NCI-H146 treated with DMSO at 0.1 percent for 48 hours (cell line): ENCODE measurements around the gene DENND4C.
"Not testable (repeated sequence)": the region's sequence is repeated elsewhere in the genome, so short reads cannot be mapped to it uniquely, and the experiment has no call there.

Experiments used
- DNase-seq: peaks from one replicate; lab custom pipeline; 2025; ENCODE audit not compliant: unreplicated experiment; lab: John Stamatoyannopoulos, UW

The DENND4C gene

DNA sequence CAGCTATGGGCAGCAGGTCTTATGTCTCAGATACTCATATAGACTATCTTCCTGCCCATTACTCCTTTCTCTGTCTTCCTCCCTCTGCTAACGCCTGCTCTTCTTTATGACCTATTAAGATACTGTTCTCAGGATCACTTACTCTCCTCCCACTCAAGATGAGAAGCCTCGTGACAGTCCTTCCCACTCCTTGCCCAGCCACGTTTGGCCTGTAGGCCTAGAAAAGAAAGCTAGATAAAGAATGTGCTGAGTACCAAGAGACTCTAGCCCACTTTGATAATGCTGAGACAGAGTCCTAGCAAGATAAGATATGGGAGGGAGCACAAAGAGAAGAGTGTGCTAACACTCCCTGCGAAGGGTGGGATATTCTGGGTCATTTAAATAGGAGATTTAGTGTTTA, 6.8 kb upstream of the DENND4C start:
- no peak for DNase-seq

DNA sequence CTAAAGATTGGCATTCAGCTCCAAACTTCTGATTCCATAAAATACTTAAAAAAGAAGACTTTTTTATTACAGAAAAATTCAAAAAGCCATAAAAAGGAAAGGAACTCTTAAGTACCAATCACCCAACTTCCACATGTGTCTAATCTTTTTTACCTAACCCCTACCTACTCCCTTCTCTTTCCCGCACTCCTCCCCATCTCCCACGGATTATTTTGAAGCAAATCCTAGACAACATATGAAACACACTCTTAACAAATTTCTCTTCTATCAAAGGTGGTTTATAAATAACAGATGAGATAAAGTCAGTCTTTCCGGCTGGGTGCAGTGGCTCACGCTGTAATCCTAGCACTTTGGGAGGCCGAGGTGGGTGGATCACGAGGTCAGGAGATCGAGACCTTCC, 5.9 kb upstream of the DENND4C start:
- DNase-seq, result no peak

DNA sequence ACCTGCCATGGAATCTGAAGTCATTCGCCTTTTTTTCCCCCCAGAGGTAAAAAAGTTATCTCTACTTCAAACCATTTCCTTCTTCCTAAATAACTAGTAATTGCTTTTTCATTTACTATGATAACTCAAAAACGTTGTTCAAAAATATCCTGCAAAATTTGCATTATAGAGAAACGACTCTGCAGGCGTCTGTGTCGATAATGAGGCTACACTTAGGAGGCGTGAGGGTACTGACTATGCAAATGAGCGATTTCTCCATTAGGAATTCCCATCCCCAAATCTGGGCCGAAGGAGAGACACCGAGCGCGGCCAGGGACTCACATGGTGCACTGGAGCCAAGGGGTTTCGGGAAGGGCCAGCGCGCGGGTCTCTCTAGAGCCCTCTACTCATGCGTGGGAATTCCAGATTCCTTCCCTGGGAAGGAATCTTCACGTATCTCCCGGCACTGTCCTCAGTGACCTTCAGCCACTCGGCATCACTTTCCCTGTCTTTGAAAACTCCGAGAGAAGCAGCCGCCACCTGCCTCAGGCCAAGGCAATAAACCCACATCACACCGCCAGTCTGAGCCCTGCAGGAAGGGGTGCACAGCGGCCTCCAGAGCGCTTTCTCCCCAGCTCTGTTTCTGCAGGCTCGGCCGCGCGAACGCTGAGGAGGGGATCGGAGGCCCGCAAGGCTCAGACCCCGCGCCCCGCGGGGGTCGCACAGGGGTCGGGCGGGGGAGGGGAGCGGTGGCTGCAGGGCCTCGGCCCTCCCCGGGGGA, 718 bp upstream of the DENND4C start:
- peak; percentile 31 for DNase-seq

DNA sequence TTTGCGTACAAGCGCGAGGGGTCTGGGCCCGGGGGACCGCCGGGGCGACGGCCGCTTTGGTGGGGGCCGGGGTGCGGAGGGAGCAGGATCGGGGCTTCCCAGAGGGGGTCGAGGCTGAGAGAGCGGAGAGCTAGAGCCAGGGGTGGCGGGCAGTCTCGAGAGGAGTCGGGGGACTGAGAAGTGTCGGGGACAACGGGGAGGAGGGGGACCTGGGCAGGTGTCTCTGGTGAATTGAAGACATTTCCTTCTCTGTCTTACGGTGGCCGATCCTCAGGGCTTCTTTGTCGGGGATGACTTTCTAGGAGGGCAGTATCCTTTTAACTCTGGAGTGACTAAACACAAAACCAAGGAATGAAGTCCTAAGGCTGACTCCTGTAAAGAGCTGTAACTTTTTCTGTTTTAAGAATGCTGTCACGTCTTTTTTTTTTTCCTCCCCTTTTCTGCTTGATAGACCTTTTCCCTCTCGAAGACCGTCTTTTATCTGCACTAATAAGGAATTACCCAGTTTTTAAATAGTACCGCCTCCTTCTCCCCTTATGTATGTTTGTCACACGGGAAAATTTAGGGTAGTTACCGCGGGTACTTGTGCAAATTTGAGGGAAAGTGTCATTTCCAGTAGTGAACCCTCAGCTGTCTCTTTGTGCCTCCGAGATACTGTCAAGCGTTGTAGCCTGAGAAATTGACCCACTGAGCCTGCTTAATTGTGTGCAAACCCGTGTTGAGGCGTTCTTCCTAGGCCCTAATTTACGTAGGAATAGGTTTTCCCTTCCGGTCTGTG, 822 bp downstream of the DENND4C start:
- DNase-seq, result no peak

DNA sequence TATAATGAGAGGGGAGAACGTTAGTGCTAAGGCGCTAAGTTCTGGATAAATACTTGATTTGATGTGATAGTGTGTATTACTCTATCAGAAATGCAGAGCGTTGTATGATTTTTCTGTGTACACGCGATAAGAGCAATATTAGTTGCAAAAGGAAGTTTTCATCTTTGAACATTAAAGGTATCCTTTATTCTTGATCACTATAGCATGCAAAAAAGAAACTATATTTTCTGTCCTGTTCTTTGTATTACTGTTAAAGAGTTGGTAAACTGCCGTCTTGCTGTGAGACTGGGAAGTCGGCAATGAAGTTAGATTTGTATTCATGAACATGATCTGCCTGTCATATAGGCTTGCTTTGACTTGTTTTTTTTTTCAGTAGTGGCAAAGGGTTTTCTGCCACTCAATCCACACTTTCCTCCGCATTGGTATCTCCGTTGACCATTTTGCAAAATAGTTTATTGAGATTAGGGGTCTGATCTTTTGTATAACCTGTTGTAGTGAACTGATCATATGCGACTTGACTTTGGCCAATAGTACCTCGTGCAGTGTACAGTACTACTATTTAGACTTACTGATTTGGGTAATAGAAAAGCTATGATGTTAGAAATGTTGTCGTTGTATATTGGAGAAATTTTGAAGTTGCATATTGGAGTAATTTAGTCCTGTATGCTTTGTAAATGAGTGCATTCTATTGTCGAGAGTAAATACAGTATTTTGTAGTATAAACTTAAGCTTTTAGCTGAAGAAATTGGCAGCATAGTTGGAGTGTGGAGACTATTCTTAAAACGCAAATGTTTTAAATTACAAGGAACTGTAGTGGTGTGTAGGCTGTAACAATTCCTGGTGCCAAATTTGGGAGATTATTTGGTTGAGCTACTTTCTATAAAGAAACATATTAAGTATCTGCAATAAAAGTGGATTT, 1.7 kb downstream of the DENND4C start:
- no peak for DNase-seq

DNA sequence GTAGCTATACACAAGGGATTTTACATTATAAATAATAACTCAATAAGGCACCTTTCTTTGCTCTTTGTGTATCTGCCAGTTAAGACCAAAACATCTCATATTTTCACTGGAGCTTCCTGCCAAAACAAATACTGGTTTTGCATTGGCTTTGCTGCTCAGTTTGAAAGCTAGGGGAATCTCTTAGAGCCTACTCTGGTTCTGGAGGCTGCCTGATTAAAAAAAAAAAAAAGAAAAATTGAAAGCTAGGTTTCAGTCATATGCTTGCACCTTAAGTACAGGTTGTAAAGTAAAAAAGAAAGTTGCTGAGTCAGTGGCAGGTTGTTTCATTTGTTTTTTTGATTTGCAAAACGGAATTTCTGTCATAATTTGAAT, 2.3 kb downstream of the DENND4C start:
- no peak for DNase-seq

DNA sequence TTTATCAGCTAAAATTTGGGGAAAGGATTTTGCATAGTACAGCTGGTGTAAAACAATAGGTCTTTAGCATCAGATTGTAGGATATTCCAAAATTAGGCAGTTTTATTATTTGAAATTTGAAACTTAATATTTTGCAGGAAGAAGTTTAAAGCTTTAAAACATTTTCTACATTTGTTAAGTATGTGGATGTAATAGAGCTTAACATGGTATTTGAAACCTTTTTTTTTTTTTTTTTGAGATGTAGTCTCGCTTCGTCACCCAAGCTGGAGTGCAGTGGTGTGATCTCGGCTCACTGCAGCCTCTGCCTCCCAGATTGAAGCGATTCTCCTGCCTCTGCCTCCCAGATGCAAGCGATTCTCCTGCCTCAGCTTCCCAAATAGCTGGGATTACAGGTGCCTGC, 2.9 kb downstream of the DENND4C start:
- no peak for DNase-seq

DNA sequence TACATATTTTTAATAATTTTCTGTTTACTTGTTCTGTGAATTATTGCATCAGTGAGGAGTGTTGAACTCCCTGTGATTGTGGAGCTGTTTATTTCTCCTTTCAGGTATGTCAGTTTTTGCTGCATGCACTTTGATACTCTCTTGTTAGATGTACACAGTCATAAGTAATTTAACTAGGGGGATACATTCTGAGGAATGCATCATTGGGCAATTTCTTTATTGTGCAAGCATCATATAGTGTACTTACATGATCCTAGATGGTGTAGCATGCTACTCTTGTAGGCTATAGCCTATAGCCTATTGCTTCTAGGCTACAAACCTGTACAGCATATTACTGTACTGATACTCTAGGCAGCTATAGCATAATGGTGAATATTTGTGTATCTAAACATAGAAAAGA, 9.5 kb downstream of the DENND4C start:
- DNase-seq, result no peak

DNA sequence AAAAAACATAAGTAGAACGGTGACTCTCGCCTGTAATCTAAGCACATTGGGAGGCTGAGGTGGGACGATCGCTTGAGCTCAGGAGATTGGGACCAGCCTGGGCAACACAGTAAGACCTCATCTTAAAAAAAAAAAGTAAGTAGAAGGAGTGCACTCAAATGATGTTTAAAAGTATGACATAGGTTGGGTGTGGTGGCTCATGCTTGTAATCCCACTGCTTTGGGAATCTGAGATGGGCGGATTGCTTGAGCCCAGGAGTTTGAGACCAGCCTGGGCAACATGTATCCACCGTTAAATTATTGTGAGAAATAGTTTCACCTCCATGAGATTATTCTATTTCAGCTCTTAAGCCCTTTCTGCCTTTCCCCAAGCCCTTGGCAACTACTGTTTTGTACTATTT, 11.2 kb downstream of the DENND4C start:
- no peak for DNase-seq

DNA sequence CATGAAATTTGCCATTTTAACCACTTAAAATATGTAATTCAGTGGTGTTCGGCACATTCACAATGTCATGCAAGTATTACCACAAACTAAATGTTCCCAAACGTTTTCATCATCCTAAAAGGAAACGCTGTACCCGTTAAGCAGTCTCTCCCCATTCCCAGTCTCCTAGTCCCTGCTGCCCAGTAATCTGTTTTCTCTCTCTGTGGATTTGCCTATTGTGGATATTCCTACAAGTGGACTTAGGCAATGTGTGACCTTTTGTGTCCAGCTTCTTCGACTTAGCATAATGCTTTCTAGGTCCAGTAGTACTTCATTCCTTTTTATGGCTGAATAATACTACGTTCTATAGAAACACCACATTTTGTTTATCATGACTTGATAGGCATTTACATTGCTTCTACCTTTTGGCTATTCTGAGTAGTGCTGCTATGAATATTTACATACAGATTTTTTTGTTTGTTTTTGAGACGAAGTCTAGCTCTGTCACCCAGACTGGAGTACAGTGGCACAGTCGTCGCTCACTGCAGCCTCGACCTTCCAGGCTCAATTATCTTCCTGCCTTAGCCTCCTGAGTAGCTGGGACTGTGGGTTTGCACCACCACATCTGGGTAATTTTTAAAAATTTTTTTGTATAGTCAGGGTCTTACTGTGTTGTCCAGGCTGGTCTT, 13.0 kb downstream of the DENND4C start:
- DNase-seq, result no peak

DNA sequence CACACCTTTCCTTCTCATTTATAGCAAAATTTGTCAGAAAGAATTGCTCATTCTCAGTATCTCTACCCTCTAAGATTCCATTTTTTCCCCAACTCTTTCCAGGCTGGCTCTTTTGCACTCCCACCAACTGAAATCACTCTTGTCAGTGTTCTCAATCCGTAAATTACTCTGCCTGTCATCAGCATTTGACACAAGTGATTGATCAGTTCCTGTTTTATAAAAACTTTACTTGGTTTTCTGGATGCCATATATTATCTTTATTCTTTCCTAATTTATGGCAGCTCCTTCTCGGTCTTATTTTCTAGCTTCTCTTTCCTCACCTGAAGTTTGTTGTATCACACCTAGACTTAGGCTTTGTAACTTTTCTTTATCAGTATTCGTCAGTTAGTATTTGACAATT, 16.4 kb downstream of the DENND4C start:
- DNase-seq, result no peak

DNA sequence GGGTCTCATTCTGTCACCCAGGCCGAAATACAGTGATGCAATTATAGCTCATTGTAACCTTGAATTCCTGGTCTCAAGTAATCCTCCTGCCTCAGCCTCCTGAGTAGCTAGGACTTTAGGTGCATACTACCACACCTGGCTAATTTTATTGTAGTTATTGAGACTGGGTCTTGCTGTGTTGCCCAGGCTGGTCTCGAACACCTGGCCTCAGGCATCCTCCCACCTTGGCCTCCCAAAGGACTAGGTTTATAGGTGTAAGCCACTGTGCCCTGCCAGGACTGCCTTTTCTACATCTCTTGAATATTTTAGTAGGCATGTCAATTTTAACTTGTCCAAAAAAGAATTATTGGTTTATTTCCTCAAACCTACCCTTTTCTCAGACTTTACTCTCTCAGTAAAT, 16.9 kb downstream of the DENND4C start:
- no peak for DNase-seq

DNA sequence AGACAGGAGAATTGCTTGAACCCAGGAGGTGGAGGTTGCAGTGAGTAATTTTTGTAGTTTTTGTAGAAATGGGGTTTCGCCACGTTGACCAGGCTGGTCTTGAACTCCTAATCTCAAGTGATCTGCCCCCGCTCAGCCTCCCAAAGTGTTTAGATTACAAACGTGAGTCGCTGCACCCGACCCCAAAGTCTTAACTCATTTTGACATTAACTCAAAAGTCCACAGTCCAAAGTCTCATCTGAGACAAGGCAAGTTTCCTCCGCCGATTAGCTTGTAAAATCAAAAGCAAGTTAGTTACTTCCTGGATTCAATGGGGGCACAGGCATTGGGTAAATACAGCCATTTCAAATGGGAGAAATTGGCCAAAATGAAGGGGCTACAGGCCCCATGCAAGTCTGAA, 19.9 kb downstream of the DENND4C start:
- not testable (repeated sequence) for DNase-seq

DNA sequence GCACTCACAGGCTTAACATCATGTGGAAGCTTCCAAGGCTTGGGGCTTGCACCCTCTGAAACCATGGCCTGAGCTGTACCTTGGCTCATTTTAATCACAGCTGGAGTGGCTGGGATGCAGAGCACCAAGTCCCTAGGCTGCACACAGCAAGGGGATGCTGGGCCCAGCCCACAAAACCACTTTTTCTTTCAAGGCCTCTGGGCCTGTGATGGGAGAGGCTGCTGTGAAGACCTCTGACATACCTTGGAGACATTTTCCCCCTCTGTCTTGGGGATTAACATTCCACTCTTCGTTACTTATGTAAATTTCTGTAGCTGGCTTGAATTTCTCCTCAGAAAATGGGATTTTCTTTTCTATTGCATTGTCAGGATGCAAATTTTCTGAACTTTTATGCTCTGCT, 20.7 kb downstream of the DENND4C start:
- DNase-seq, result not testable (repeated sequence)

DNA sequence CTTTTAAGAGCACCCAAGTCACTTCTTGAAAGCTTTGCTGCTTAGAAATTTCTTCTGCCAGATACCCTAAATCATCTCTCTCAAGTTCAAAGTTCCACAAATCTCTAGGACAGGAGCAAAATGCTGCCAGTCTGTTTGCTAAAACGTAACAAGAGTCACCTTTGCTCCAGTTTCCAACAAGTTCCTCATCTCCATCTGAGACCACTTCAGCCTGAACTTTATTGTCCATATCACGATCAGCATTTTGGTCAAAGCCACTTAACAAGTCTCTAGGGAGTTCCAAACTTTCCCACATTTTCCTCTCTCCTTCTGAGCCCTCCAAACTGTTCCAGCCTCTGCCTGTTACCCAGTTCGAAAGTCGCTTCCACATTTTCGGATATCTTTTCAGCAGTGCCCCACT, 21.1 kb downstream of the DENND4C start:
- DNase-seq, result not testable (repeated sequence)

DNA sequence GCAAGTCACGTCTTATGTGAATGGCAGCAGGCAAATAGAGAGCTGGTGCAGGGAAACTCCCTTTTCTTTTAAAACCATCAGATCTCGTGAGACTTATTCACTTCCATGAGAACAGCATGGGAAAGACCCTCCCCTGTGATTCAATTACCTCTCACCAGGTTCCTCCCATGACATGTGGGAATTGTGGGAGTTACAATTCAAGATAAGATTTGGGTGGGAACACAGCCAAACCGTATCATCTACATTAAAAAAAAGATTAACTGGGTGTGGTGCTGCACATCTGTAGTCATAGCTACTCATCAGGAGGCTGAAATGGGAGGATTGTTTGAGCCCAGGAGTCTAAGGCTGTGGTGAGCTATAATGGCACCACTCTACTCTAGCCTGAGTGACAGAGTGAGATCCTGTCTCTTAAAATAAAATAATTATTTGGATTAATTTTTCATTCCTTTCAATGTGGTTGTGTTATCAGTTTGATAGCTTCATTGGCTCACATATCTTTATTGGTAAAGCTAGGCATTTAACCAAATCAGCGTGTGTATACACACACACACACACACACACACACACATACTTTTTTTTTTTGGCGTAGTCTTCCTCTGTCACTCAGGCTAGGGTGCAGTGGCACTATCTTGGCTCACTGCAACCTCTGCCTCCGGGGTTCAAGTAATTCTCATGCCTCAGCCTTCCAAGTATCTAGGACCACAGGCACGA, 21.8 kb downstream of the DENND4C start:
- DNase-seq, result no peak

DNA sequence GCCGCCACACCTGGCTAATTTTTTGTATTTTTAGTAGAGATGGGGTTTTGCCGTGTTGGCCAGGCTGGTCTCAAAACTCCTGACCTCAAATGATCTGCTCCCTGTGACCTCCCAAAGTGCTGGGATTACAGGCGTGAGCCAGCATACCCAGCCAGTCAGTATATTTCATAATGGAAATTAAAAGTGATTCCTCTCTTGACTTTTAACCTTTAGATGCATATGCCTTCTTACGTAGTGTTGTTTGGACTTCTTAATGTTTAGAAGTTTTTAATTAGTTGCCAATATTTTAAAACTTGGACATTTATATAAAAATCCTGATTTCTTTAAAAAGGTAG, 22.4 kb downstream of the DENND4C start:
- DNase-seq, result no peak

DNA sequence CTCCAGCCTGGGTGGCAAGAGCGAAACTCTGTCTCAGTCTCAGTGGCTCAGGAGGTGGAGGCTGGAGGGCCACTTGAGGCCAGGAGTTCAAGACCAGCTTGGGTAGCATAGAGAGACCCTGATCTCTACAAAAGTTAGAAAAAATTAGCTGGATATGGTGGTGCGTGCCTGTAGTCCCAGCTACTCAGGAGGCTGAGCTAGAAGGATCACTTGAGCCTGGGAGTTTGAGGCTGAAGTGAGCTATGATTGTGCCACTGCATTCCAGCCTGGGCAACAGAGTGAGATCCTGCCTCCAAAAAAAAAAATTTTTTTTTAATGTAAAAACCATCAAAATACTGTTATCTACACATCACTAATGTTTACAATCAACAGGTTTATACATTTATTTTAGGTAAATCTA, 24.6 kb downstream of the DENND4C start:
- no peak for DNase-seq

DNA sequence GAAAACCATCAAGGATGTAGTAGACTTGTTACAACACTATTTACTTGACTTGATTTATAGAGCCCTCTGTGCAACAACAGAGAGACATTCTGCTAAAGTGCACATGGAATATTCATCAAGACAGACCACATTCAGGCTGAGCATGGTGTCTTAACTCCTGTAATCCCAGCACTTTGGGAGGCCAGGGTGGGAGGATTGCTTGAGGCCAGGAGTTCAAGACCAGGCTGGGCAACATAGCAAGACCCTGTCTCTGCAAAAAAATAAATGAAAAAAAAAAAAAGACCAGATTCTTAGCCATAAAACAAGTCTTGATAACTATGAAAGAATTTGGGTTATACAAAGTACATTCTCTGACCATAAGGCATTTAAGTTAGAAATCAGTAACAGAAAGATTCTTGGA, 25.3 kb downstream of the DENND4C start:
- DNase-seq, result no peak

DNA sequence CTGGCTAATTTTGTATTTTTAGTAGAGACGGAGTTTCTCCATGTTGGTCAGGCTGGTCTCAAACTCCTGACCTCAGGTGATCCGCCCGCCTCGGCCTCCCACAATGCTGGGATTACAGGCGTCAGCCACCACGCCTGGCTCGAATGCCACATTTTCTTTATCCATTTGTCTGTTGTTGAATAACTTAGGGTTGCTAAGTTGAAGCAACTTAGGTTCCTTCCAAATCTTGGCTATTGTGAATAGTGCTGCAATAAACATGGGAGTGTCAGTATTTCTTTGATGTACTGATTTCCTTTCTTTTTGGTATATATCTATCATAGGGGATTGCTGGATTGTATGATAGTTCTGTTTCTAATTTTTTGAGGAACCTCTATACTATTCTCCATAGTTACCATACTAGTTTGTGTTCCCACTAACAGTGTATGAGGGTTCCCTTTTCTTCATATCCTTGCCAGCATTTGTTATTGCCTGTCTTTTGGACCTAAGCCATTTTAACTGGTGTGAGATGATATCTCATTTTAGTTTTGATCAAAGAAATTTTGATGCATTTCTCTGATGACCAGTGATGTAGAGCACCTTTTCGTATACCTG, 29.3 kb downstream of the DENND4C start:
- not testable (repeated sequence) for DNase-seq
